22Rv1 (cell line): ENCODE measurements around the gene NECAB3.

Experiments
- ZFX ChIP-seq: fragments of 450-650 bp; IDR thresholded peaks from 2 replicates; pipeline ENCODE4 v1.6.1; 2017; ENCODE audit warnings: antibody characterized with exemption, borderline replicate concordance
- TF ChIP-seq, protein P1 (sequence below): fragments of 450-650 bp; IDR thresholded peaks from 2 replicates; pipeline ENCODE4 v1.5.1; 2017; ENCODE audit warnings: mild to moderate bottlenecking

DNA sequence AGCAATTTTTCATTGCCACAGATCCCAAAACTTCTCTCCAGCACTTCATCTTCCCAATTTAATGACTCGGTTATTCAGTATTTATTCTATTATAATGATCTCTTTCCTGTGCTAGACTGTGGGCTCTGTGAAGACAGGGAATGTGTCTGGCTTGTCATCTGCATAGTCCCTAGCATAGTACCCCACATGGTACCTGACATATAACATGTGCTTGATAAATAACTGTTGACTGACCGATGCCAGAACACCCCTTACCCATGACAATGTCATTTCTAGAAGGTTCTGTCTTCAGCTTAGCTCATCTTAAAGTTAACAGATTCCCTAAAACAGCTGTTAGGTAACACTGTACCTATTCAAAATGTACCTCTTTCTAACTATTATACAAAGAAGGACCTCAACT is 42.3 kb upstream of the NECAB3 start:
- TF ChIP-seq, protein P1, sequence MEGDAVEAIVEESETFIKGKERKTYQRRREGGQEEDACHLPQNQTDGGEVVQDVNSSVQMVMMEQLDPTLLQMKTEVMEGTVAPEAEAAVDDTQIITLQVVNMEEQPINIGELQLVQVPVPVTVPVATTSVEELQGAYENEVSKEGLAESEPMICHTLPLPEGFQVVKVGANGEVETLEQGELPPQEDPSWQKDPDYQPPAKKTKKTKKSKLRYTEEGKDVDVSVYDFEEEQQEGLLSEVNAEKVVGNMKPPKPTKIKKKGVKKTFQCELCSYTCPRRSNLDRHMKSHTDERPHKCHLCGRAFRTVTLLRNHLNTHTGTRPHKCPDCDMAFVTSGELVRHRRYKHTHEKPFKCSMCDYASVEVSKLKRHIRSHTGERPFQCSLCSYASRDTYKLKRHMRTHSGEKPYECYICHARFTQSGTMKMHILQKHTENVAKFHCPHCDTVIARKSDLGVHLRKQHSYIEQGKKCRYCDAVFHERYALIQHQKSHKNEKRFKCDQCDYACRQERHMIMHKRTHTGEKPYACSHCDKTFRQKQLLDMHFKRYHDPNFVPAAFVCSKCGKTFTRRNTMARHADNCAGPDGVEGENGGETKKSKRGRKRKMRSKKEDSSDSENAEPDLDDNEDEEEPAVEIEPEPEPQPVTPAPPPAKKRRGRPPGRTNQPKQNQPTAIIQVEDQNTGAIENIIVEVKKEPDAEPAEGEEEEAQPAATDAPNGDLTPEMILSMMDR = no peak
- TF ChIP-seq ZFX = no peak
